GM21529 (cell line): ENCODE results near the gene NMD3.
A peak's percentile ranks its signal among the peaks of the same experiment; 100 is the strongest.

Source experiments
- ATAC-seq: cut with Tn5 transposase; IDR thresholded peaks from one replicate; pipeline ENCODE4 v1.9.1; 2021; ENCODE audit not compliant: unreplicated experiment

The NMD3 gene

DNA sequence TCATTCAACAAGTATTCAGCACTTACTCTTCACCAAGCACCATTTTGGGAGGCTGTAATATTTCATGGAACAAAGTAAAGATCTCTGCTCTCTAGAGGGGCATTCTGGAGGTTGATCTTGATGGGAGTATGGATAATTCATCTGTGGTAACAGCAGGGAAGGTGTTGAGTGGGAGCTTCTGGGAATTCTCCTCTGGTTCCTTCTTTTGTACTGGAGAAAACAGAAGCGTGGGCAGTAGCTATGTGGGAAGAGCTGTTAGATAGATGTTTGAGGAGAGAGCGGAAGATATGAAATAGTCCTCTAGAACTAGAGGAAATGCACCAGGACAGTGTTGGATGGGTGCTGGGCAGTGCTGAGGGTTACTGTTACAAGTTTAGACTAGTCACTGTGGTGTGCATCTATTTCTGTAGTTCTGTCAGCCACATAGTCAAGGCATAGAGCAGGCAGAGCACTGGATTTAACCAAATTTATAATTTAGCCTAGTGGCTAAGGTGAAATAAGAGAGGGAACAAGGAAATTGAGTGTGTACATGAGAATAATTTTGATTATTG, 9.6 kb downstream of the NMD3 start:
- no peak for ATAC-seq

DNA sequence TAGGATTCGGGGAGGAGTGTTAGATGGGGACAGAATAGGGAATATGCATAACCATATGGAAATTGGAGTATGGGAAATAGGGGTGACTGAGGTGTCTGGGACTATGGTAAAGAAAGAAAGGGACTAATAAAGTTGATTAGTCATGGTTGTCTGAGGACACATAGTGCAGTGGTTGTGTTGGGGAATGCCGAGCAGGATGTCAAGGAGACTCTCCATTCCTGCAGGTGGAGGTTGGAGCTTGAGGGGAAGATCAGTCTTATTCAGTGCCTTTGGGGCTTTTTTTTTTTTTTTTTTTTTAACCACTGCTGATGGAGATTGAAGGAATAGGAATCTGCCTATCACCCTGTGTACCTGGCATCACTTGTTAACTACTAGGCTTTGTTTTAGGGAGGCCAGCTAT, 10.8 kb downstream of the NMD3 start:
- ATAC-seq, result no peak

DNA sequence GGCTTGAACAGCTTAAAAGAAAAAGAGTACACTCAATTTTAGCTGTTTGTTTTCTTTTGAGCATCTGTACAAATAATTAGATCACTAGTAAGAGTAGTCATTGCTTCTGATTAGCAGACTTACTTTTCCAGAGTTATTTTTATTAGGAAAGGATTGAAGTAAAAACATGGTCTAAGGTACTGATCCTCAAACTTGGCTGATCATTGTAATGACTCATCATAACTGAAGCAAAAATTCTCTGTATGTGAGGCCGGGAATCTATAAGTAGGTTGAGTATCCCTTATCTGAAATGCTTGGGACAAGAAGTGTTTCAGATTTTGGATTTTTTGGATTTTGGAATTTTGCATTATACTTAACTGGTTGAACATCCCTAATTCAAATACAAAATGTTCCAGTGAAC, 12.4 kb downstream of the NMD3 start:
- ATAC-seq, result no peak

DNA sequence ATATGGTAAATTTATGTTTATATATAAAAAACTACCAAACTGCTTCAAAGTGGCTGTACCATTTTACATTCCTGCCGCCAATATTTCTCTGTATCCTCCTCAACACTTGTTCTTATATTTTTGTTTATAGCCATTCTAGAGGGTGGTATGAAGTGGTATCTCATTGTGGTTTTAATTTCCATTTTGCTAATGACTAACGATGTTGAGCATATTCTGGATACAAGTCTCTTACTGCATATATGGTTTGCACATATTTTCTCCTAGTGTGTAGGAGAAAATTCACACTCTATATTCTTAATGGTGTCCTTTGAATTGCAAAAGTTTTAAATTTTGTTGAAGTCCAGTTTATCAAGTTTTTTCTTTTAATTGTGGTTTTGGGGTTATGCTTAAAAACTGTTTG, 15.1 kb downstream of the NMD3 start:
- no peak for ATAC-seq

DNA sequence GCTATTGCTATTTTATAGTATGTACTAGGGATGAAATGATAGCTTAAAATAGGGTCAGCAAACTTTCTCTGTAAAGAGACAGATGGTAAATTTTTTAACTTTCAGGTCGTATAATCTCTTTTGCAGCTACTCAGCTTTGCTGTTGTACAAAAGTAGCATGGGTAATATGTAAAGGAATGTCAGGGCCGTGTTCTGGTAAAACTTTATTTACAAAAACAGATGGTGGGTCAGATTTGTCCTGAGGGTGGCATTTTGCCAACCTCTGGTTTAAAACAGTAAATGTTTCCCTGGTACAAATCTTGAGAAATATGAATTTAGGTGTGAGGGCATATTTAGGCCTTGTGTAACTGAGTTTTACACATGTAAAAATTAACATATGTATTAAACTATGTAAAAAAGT, 18.6 kb downstream of the NMD3 start:
- ATAC-seq, result no peak

DNA sequence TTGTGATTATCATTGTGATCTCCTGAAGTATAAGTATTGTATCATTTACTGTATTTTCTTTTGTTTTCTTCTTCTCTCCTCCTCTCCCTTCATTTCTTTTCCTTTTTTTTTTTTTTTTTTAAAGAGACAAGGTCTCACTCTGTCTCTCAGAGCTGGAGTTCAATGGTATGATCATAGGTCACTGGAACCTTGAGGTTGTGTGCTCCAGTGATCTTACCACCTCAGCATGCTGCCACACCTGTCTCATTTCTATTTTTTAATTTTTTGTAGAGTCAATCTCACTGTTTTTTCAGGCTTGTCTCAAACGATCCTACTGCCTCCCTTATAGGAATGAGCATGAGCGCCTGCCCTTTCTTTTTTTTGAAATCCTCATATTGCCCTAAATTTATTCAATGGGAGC, 23.4 kb downstream of the NMD3 start:
- no peak for ATAC-seq

DNA sequence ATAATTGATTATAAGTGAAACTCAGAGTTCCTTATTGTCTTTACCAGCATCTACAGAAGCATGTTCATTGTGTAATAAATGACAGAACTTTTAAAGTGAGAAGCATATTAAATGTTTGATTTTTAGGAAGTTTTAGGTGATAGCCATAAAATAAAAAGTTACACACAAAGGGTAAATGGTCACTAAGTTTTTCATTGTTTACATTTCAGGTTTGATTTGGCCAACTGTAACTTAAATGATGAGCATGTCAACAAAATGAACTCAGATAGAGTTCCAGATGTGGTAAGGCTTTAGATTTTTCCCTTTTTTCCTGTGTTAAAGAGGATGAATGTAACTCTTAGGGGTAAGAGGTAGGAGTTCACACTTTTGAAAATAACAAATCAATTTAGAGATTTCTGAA, 25.9 kb downstream of the NMD3 start:
- no peak for ATAC-seq

DNA sequence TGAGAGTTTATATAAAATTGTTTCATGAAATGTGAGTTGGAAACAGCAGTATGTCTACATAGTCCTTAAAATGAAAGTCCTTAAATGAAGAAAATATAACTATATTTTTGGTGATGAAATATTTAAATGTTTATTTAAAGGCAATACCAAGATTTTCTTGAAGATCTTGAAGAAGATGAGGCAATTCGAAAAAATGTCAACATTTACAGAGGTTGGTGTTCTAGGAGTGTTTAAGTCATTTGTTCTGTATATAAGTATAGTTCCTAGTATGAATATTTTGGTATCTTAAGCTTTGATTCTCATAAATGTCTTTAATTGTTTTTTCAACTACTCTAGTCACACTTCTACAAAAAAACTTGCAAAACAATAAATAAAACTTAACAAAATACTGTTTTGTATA, 29.0 kb downstream of the NMD3 start:
- ATAC-seq, result no peak

DNA sequence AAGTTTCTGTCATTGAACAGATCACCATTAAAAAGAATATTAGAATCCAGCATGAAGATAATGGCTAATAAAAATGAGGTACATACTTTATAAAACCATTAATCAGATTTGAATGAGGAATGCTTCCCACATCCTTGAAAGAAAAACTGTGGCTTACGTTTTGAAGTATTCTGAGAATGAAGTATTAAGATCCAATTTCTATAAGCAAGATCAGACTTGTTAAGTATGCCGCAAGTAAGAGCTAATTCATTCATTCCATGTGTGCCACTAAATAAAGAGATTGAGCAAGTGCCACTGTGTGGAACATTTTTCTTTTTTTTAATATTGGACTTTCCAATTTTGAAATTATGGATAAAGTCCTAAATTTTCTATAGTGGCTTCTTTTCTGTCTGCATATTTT, 30.6 kb downstream of the NMD3 start:
- ATAC-seq, result no peak

DNA sequence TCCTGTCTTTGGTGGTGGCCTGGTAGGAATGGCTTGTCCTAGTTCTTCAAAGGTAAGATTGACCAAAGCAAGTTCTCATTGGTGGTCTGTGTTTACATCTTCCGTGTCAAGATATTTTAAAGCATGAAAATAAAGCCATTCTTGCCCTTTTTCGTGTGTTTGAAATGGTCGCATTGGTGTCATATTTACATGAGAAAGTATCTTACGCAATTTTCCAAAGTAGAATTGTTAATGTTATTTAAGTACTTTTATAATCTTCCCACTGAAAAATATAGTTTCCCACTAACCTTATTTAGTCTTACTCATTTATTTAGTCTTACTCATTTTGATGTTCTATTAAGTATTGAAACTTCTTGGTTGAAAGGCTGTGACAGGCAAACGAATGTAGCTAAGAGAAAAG, 31.0 kb downstream of the NMD3 start:
- ATAC-seq, result no peak

DNA sequence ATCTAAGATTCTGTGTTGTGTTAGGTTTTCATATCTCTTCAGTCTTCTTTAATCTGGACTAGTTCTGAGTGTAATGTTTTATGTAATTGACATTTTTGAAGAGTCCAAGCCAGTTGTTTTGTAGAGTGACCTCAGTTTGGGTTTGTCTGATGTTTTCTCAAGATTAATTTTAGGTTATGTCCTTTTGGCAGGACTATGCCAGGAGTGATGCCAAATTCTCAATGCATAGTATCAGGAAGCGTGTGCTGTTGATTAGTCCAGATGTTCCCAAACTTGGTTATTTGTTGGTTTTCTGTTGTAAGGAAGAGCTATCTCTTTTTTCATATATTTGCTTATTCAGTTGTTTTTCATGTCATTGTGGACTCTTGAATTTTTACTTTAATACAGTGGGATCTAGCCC, 32.6 kb downstream of the NMD3 start:
- no peak for ATAC-seq

DNA sequence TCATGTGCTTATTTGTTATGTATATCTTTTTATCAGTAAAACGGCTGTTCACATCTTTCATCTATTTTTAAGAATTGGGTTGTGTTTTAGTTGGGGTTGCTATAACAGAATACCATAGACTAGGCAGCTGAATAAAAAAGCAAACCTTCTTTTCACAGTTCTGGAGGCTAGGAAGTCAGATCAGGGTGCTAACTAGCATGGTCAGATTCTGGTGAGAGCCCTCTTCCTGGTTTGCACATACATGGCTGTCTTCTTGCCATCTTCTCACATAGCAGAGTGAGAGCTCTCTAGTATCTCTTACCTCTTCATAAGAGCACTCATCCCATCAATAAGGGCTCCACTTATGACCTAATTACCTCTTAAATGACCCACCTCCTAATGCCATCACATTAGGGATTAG, 33.8 kb downstream of the NMD3 start:
- ATAC-seq, result no peak

DNA sequence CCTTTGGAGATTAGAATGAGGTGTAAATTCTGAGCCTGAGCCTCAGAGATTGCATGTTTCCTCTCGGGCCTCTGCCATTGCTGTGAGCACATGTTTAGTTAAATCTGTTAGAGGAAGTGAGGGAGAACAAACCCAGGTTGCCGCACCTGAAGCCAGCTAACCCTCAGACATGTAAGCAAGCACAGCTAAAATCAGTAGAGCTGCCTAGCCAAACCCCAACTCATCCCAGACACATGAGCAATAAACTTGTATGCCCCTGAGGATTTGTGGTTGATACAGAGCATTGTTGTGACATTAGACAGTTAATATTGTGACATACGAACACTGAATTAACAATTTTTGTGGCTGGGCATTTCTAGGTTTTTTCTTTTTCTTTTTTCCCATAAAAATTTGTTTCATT, 41.9 kb downstream of the NMD3 start:
- ATAC-seq, result no peak

DNA sequence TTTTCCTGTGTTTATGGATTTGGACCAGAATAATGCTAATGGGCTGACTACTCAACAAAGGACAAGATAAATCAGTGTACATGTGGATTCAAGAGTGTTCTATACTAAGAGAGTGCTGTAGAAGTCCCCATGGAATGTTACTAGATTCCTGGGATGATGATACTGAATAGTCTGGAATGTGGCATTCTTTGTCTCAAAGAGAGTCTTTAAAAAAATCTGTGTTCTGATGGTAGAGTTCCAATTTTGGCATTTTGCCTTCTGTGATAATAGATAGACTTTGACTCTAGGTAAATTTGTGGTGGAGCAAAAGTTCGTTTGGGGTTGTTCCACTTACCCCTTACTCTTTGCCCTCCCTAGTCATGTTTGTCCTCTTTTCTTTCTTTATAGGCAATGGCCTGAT, 43.7 kb downstream of the NMD3 start:
- ATAC-seq, result no peak

DNA sequence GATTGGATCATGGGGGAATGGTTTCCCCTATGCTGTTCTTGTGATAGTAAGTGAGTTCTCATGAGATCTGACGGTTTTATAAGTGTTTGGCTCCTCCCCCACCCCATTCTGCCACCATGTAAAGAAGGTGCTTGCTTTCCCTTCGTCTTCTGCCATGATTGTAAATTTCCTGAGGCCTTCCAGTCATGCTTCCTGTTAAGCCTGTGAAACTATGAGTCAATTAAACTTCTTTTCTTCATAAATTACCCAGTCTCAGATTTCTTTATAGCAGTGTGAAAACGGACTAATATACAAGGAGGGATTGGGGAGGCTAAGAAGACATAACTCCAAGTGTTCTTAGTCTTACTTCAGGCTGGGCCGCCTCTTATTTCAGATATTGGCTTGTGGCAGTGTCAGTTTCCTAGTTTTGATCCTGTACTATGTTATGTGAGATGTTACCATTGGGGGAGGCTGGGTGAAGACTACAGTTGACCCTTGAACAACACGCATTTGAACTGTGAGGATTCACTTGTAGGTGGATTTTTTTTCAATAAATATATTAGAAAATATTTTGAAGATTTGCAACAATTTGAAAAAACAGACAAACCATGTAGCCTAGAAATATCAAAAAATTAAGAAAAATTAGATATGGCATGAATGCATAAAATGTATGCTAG, 44.9 kb downstream of the NMD3 start:
- ATAC-seq, result no peak

DNA sequence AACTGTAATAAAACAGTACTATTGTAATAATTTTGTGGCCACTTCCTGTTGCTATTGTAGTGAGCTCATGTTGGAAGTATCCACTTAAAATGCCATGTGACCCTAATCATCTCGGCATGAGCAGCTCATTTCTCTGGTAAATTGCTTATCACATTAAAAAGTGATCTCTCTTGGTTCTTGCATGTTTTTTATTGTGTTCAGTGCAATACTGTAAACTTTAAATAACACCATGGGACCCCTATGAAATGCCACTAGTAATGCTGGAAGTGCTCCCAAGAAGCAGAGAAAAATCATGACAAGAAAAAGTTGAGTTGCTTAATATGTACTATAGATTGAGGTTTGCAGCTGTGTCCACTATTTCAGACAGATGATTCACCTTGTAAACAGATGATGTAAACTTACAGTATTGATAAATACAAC, 45.6 kb downstream of the NMD3 start:
- ATAC-seq, result no peak

DNA sequence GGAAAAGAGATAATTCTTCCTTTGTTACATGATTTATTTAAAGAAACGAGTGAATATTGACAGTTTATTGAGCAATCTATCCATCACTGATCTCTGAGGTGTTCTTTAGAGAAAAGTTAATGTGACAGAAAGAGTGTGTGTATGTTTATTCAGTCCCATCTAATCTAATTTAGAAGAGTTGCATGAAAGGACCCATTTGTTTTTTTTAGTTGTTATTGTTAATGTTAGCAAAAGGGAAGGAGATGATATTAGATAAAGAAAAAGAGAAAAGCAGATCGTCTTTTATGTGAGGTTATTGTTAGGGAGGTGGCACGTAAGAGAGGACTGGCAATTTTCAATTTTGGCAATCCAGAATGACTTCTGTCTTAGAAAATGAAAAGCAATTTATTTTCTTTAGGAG, 46.5 kb downstream of the NMD3 start:
- ATAC-seq, result no peak

DNA sequence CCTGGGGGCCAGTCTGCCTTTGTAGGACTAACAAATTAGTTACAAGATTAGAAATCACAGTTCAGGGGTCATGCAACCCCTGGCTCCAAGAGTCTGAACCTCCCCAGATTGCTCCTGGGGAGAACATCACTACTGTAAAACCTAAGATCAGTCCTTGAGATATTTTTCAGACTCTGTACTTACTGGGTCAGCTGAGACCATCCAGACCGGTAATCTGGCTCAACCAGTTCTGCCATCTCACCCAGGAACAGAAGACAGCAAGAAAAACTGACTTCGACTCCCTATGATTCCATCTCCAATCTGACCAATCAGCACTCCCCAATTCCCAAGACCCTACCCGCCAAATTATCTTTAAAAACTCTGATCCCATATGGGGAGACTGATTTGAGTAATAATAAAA, 47.5 kb downstream of the NMD3 start:
- ATAC-seq, result no peak

DNA sequence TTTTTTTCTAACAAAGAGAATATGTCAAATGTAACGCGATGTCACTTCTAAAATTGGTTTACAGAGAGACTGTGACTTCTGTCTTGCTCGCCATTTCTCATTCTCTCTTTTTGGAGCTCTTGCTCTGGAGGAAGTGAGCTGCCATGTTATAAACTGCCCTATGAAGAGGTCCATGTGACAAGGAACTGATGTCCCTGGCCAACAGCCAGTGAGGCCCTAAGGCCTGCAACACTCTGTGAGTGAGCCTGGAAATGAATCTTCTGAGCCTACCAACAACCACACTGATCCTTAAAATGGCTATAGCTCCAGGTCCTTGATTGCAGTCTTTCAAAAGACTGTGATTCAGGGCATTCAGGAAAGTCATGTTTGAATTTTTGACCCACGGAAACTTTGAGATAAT, 49.9 kb downstream of the NMD3 start:
- no peak for ATAC-seq

DNA sequence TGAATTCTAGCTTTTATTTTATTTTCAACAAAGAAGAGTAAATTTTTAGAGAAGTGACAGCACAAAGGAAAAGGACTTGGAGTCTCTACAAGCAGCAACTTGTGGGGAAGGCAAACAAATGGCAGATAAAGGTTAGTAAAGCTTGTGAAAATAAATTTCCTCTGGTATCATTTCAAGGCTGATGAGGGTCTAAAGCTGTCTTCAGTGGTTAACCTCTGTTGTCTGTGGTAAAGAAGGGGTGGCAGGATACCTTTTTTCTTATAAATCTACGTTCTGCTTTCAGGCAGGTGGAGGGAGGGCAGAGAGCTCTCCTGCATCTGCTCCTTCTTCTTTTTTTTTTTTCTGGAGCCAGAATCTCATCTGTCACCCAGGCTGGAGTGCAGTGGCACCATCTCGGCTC, 50.5 kb downstream of the NMD3 start:
- ATAC-seq, result no peak

DNA sequence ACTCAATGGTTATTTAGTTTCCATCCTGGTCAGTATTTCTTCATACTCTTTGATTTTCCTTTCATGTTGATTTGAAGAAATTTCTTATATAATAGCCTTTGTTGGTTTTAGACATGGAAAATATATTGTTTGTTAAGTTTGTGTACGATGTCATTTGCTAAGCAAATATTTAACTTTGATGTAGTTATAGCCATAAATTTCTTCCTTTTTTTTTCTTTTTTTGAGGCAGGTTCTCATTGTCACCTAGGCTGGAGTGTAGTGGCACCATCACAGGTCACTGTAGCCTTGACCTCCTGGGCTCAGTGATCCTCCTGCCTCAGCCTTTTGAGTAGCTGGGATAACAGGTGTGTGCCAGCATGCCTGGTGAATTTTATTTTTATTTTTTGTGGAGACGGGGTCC, 51.4 kb downstream of the NMD3 start:
- no peak for ATAC-seq

DNA sequence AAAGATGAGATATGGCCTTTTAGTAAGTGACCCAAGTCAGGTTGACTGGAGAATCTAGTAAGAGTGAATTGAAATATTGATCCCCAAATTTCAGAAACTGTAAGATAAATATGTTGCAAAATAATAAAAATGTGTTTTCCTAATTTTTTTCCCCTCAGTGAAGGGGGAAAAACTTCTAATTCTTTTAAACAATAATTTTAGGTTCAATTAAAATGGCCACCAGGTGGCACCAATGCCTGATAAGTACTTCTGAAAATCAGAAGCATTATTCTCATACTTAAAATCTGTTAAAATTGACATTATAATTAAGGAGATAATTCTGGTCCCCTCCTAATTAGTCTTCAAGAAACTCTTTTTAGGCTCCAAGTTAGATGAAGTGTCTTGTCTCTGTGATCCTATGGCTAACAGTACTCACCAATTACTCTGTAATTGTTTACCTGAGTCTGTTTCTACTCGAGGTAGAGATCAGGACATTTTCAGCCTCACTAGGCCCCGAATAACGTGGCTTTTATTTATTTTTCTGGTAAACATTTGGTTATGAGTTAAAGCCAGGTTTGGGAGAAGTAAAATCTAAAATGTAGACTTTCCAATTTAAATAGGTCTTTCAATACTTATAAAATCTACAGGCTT, 52.6 kb downstream of the NMD3 start:
- ATAC-seq, result no peak

DNA sequence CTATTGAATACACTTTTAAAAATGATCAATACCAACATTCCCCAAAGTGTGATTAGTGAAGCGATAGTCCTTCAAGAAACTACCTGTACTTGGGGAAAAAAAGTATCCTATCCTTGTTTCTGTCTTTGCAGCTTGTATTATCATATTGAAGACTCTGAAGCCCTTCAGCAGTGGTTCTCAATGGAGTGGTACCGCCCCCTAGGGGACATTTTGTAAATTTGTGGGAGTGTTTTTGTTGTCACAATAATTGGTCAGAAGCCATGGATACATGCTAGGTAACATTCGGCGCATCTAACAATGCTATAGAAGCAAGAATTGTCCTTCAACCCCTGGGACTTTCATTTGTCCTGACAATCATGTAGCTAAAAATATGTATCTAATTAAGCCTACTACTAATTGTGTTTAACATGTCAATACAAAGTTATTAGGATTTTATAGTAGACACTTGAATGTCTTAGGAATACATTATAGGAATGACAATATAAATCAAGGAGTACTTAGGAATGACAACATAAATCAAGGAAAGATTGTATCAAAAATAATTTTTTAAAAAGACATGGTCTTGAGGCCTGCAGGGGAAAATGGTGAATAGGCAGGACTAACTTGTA, 53.7 kb downstream of the NMD3 start:
- peak; percentile 89 for ATAC-seq
